ENCODE data around the gene CLIC6. TPM values are rescaled to one million over a fixed set of nuclear protein-coding genes. Genes with fewer than 3 reads are reported as not detected.
"Not testable (repeated sequence)": the region's sequence is repeated elsewhere in the genome, so short reads cannot be mapped to it uniquely, and the experiment has no call there.

Gene CLIC6
- total RNA-seq, 1 experiment from 2014 or later, result not detected

DNA sequence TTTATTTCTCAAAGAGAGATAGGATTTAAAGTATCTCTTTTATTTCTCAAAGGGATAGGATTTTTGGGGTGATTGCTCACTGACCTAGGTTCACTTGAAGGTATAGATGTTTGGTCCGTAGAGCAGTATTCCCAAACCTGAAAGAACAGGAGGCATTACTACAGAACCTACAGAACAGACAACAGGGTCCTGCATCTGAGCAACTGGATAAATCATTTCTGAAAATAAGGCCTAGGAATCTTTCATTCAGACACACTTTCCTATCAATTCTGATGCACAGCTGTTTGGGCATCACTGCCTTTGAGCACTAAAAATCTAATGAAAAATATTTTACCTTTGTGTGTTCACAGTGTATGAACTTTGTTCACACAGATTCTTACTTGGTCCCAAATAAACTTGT is 17.2 kb upstream of the CLIC6 start:
- DNase-seq (ENCODE audit: low read depth), result no peak

- DNase-seq (ENCODE audit: low read depth), result no peak
Measured at GRCh38 chr21:34653522-34653921, 15.3 kb upstream of the CLIC6 start.

DNA sequence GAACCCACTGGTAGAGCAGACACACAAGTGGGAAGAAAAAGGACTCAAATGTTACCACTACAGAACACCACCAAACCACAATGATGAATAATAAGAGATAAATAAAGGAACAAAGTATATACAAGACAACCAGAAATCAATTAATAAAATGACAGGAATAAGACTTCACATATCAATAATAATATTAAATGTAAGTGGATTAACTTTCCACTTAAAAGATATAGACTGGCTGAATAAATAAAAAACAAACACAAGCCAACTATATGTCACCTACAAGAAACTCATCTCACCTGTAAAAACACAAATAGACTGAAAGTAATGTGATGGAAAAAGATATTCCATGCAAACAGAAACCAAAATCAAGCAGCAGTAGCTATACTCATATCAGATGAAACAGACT is 6.9 kb upstream of the CLIC6 start:
- DNase-seq (ENCODE audit: low read depth), result no peak

DNA sequence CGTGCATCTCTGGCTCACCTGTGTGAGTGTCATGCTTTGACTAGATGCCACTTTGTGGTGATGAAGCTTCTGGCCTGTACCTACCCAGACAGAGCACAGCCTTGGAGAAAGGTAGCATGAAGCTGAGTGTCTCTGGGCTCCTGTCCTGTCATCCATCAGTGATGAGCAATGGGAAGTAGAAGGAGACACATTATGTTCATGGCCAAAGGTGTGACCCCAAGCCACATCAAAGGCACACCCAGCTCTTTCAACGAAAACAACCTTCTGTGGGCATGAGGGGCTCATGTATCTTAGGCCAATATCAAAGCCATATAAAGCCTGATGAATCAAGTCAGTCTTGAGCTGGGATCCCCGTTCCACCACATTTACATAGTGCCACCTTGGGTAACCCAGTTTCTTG is 1.0 kb upstream of the CLIC6 start:
- no peak for DNase-seq (ENCODE audit: low read depth)

DNA sequence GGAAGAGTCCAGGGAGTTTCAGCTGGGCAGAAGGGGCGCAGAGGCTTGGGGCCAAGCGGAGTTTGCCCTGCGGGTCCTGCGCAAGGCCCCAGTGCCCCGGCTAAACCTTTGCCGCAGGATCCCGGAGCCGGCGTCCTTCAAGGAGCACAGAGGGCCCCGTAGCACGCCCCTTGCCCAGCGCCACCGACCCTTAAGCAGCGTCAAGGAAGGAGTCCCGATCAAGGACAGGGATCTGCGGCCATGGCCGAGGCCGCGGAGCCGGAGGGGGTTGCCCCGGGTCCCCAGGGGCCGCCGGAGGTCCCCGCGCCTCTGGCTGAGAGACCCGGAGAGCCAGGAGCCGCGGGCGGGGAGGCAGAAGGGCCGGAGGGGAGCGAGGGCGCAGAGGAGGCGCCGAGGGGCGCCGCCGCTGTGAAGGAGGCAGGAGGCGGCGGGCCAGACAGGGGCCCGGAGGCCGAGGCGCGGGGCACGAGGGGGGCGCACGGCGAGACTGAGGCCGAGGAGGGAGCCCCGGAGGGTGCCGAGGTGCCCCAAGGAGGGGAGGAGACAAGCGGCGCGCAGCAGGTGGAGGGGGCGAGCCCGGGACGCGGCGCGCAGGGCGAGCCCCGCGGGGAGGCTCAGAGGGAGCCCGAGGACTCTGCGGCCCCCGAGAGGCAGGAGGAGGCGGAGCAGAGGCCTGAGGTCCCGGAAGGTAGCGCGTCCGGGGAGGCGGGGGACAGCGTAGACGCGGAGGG is 520 bp downstream of the CLIC6 start:
- DNase-seq (ENCODE audit: low read depth), result no peak

GRCh38 chr21:34669880-34670219 is 1.1 kb downstream of the CLIC6 start:
- DNase-seq (ENCODE audit: low read depth), result not testable (repeated sequence)

- DNase-seq (ENCODE audit: low read depth), result no peak
Measured at GRCh38 chr21:34670220-34670961, 1.6 kb downstream of the CLIC6 start.

GRCh38 chr21:34670962-34671348 is 2.2 kb downstream of the CLIC6 start:
- DNase-seq (ENCODE audit: low read depth), result no peak

GRCh38 chr21:34671462-34671861 is 2.7 kb downstream of the CLIC6 start:
- DNase-seq (ENCODE audit: low read depth), result no peak

- no peak for DNase-seq (ENCODE audit: low read depth)
Measured at GRCh38 chr21:34671891-34672290, 3.1 kb downstream of the CLIC6 start.

- no peak for DNase-seq (ENCODE audit: low read depth)
Measured at GRCh38 chr21:34673006-34673405, 4.2 kb downstream of the CLIC6 start.

GRCh38 chr21:34674468-34674867 is 5.7 kb downstream of the CLIC6 start:
- no peak for DNase-seq (ENCODE audit: low read depth)

DNA sequence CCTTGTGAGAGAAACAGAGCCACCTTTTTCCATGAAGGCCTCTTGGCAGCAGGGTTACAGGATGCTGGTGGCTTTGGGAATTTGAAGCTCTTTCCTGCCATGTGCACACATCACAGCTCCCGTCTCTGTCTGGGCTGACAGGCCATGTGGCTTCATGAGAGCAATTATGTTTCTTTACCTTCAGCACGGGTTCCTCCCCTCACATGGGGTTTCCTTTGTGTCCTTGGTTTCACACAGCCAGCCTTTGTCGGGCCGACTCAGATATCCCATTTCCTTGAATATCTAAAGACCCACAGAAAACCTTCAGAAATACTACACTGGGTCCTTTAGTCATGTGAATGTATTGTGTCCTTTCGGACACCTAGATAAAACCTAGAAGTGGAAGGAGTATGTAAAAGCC is 7.1 kb downstream of the CLIC6 start:
- DNase-seq (ENCODE audit: low read depth), result no peak

GRCh38 chr21:34679051-34679450 is 10.3 kb downstream of the CLIC6 start:
- DNase-seq (ENCODE audit: low read depth), result no peak

DNA sequence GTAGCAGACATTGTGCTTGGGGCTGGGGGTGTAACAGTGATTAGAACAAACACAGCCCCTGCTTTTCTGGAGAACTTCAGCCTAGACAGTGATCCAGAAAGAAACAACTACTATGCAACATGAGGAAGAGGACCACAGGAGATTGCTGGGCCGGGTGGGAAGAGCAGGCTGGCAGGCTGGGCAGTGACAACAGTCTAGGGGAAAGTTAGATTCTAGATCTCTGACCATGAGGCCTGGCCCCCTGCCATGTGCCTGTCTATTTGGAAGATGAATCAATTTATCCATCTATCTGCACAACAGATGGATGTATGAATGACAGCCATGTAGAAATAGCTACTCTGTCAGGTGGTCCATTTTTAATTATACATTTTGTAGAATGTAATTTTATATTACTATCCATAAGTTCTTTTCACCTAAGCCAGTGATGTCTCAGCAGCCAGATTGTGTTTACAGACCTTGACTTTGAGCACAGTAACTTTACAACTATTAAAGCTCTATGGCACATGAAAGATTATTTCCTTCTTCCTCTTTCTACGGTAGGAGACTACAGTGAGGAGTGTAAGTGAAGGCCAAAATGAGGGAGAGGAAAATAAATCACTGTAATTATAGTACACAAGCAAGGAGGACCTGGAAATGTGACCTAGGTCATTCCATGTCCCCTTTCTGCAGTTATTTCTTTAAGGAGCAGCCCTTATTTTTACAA is 15.5 kb downstream of the CLIC6 start:
- no peak for DNase-seq (ENCODE audit: low read depth)

DNA sequence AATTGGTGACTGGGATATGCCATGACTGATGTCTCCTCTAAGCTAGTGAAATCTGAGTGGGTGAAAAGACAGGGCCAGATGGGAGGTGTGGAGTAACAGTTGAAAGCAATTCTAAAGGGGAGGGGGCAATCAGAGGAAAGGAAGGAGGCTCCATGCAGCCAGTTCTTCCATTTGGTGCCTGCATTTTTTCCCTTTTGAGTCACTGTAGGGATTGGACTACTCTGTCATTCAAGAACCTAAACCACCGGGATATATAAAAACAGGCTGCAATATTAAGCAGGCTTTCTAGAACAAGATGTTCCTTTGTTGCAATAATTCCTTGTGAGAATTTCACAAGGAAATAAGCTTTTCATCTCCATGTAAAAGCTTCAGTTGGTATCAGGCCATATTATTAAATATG is 18.3 kb downstream of the CLIC6 start:
- no peak for DNase-seq (ENCODE audit: low read depth)

DNA sequence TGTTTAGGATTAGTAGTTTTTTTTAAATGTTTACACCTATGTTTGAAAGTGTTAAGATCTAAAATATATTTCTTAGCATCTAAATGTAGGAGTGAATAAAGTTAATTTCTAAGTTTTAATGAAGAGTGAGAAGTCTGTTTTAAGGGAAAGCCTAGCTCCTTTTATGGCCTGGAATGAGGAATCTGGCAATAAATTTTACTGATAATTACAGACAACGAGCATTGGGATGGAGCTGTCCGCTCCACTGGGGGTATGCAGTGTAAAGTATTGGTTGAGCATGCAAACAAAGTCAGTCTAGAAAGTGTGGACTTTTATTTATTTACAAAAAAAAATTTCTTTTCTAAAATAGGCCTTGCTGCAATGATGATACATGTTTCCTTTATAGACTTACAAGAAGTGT is 19.0 kb downstream of the CLIC6 start:
- DNase-seq (ENCODE audit: low read depth), result no peak

DNA sequence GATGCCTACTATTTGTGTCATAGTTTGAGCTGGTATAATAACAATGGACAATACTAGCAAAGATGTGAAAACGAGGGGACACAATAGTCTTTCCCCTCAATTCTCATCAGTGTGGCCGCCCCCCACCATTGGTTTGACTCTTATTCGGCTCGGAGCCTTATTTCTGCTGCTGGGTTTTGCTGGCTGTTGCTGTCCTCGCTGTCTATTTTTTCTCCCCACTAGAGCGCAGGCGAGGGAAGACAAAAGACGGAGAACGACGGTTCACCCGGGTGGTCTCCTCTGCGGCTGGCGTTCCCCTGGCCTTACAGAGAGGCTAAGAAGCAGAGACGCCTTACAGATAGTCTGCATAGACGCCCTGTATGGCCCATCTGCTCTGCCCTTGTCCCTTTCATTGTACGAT is 19.4 kb downstream of the CLIC6 start:
- peak; percentile 26 for DNase-seq (ENCODE audit: low read depth)

DNA sequence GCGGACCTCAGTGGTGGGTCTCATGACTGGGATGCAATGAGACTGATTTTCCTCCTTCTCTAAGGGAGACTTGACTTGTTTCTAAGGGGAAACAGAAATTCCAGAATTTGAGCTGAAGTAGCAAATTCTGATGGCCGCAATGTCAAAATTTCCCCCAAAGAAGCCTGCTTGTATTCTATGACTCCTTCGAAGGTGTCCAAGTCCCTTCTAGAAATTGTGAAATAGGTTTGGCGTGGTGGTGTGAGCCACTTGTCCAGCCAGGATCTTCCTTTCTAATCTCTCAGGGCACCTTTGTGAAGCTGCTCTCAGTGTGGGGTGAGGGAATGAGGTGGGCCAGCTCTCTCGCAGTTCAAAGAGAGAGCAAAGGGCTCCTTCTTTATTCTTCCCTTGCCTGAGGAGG is 19.9 kb downstream of the CLIC6 start:
- no peak for DNase-seq (ENCODE audit: low read depth)

- no peak for DNase-seq (ENCODE audit: low read depth)
Measured at GRCh38 chr21:34690041-34690792, 21.4 kb downstream of the CLIC6 start.

GRCh38 chr21:34690793-34691175 is 22.0 kb downstream of the CLIC6 start:
- DNase-seq (ENCODE audit: low read depth), result no peak

DNA sequence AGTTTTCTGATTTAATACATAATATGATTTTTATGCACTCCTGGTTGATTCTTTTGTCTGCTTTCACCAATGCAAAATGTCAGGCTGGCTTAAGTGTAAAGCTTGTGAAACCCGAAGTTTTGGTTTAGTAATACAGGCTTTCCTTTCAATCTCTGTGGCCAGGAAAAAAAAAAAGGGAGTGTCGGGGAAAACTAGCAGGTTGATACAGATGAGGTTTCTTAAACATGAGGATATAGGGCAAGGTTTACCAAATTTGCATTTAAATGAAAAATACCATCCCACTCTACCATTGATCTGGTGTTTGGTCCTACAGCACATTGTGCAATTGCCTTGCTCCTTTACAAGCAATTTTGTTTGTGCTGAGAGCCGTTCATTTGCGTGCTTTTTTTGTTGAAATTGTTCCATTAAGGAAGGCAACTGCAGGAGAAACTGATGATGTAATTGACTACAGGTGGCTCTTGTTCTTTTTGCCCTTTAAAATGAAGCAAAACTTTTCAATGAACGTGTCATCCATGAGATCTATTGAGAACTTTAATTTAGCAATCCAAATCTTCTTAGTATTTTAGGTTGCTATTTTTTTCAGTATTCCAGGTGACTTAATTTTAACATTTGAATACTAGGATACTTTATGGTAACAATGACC is 22.7 kb downstream of the CLIC6 start:
- DNase-seq (ENCODE audit: low read depth), result no peak
